Epithelial cell of esophagus (primary cell): Measurements from ENCODE around the gene ITPKA.

Experiments
- DNase-seq: peaks from one replicate; pipeline ENCODE4 v3.0.0; 2010; ENCODE audit warnings: low read depth
- H3K4me3 ChIP-seq: 2 replicates; pipeline ENCODE4 v1.5.1; 2011; ENCODE audit warnings: mild to moderate bottlenecking, low read length, control low read depth
- TF ChIP-seq, protein P1 (sequence below): IDR thresholded peaks from 2 replicates; pipeline ENCODE4 v1.5.1; 2011; ENCODE audit warnings: low read depth, mild to moderate bottlenecking, low read length, control low read depth, inconsistent platforms; ENCODE audit not compliant: insufficient read depth; ENCODE audit errors: missing control alignments

Gene ITPKA

DNA sequence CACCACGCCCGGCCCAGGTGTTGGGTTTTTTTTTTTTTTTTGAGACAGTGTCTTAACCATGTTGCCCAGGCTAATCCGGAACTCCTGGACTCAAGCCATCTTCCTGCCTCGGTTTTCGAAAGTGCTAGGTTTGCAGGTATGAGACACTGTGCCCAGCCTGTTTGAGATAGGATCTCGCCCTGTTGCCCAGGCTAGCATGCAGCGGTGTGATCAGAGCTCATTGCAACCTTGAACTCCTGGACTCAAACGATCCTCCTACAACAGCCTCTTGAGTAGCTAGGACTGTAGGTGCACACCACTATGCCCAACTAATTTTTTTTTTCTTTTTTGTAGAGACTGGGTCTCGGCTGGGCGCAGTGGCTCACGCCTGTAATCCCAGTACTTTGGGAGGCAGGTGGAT, 20.3 kb upstream of the ITPKA start:
- TF ChIP-seq, protein P1, sequence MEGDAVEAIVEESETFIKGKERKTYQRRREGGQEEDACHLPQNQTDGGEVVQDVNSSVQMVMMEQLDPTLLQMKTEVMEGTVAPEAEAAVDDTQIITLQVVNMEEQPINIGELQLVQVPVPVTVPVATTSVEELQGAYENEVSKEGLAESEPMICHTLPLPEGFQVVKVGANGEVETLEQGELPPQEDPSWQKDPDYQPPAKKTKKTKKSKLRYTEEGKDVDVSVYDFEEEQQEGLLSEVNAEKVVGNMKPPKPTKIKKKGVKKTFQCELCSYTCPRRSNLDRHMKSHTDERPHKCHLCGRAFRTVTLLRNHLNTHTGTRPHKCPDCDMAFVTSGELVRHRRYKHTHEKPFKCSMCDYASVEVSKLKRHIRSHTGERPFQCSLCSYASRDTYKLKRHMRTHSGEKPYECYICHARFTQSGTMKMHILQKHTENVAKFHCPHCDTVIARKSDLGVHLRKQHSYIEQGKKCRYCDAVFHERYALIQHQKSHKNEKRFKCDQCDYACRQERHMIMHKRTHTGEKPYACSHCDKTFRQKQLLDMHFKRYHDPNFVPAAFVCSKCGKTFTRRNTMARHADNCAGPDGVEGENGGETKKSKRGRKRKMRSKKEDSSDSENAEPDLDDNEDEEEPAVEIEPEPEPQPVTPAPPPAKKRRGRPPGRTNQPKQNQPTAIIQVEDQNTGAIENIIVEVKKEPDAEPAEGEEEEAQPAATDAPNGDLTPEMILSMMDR = no peak
- no peak for DNase-seq
- H3K4me3 ChIP-seq = no peak overlapping the region

DNA sequence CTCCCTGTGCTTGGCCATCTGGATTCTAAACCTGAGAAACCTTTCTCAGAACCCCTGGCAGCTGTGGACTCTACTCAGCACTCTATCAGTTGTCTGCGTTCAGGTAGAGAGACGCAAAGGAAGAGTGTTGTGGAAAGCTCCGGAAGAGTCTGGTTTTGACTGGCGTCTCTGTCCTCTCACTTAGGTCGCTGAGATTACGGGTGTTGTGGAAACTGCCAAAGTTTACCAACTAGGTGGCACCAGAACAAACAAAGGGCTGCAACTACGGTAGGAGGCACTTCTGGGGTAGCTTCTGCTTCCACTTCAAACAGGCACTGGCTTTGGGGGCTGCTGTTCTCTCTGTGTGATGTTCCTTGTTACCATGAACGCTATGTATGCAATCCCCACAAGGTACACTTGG, 19.2 kb upstream of the ITPKA start:
- TF ChIP-seq, protein P1 = no peak
- H3K4me3 ChIP-seq = no peak overlapping the region

DNA sequence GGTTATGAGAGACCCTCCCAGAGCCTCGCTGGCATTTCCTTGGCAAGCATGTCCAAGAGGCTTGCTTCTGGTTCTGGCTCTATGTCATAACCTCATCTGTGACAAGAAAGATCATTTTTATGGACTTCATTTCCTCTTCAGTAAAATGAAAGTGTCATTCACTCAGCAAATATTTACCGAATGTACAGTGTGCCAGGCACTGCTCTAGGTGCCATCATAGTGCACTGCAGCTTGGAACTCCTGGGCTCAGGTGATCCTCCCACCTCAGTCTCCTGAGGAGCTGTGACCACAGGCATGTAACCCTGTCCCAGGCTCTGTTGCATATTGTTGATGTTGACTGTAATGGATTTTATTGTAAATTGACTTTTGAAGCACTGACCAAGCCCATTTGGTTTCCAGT, 18.7 kb upstream of the ITPKA start:
- H3K4me3 ChIP-seq = no peak overlapping the region
- TF ChIP-seq, protein P1 = no peak
- no peak for DNase-seq

More for the DNA sequence above, 19.2 kb upstream of the ITPKA start:
- DNase-seq = no peak

DNA sequence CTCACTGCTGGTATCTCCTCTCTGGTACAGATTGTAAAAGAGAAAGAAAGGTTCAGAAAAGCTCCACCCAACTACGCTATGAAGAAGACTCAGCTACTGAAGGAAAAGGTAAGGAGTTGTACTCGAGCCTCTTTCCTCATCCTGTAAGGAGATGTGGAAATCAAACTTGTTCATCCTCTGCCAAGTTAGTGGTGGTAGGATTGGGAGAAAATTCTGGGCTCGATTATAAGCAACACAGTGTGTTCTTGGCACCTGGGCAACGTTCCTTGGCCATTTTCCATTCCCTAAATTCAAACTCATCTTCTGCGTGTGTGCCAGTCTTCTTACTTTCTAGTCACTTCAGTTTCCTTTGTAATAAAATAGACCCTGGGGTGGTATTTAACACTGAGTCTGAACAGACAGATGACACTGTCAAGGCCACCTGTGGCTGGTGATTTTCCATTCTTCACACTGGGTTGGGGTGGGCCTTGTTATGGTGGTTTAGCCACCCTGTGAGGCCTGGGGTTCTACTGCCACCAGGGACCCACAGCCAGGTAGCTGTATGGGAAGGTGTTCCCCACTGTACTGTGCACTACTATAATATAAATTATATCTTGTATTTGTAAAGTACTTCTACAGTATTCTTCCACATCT, 17.1 kb upstream of the ITPKA start:
- TF ChIP-seq, protein P1 = no peak
- H3K4me3 ChIP-seq = no peak overlapping the region
- peak; percentile 37 for DNase-seq

DNA sequence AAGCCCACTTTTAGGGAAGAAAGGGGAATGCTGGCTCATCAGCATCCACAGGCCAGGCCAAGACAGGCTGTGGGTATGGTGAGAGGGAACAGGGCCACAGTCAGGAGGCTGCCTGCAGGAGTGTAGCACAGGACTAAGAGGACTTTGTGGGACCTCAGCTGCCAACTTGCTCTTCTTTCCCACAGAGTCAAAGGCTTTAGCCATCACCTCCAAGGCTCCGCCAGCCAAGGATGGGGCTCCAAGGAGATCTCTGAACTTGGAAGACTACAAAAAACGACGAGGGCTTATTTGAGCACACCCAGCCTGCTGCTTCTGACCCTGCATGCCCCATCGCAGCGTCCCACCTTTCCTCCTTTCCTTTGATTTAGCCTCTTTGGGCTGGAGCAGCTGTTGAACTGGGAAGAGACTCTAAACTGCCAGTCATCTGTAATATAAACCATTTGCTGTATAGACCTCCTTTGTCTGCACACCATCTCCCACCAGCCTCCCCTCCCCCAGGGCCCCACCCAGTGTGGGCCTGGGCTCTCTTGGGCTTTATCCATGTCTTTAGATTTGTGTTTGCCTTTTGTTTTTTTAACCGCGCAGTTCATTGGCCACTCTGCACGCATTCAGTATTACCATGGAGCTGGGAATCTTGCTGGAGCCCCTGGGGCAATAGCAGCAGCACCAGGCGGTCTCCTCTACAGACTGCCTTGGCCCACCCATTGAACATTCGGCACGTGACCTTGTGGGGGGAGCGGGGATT, 13.1 kb upstream of the ITPKA start:
- no peak for DNase-seq
- TF ChIP-seq, protein P1 = no peak
- no peak overlapping the region for H3K4me3 ChIP-seq

DNA sequence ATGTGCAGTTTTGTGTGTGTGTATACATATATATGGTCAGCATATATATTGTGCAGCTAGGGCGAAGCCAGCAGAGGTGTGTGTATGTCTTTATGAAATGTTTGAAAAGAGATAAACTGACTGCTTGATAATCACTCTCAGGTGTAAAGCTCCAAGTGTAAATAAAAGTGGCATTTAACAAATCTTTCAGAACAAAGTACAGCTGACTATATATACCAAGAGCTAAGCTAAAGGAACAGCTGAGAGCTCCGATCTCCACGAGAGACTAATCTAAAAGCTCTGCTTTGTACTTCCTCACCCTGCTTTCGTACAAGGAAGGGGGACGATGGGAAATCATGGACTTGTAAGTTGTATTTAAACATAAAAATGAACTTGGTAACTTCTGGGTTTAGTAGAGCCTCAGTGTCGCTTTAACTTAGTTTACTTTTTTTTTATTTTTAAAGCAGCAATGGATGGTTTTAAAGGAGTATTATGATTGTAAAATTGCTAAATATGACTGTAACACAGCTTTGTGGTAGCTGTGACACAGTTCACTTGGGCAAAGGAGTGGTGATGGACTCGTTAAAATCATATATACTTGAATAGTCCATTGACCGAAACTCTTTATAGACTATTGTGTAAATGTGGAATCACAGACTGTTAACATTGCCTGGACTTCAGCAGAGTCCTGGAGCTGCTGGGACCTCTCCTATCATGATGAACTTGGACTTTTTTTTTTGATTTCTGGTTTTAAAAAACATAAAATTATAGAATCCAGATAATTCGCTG, 11.4 kb upstream of the ITPKA start:
- no peak overlapping the region for H3K4me3 ChIP-seq
- no peak for DNase-seq
- TF ChIP-seq, protein P1 = no peak

DNA sequence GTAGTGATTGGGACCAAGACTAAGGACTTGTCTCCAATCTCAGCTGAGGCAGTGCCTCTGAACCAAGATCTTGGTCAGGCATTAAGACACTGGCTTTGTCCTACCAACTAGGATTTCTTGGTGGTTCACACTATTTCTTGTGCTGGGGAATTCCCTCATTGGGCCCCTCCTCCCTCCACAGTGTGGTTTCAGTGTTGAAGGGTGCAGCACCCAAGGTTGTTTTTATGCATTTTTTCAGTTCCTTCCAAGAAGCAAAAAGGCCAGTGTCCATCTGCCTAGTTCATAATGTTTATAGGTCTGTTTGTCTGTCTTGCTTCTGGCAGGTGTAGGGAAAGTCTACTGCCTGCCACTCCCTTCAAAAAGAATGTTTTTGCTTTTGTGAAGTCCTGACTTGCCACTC, 10.6 kb upstream of the ITPKA start:
- TF ChIP-seq, protein P1 = no peak
- no peak overlapping the region for H3K4me3 ChIP-seq
- DNase-seq = no peak
